ENCODE data around the gene ZNF189. TPM values are rescaled to one million over a fixed set of nuclear protein-coding genes. Genes with fewer than 3 reads are reported as not detected.
A peak's percentile ranks its signal among the peaks of the same experiment; 100 is the strongest.

Gene ZNF189
- total RNA-seq, 1 donor from 2014 or later: 20.7 TPM

GRCh38 chr9:101437806-101438232 is 39.2 kb downstream of the ZNF189 start:
- H3K4me1 ChIP-seq: no peaks in the 10 kb centered on the region
- intact Hi-C loops (cut with DNase I): no loop called here
- no peaks in the 10 kb centered on the region for H3K36me3 ChIP-seq
- no peaks in the 10 kb centered on the region for H3K9me3 ChIP-seq
- TF ChIP-seq CTCF (IDR thresholded peaks at IDR 0.05): no peak
- DNase-seq: no peak
- H3K27me3 ChIP-seq (ENCODE audit: low read depth): no peaks in the 10 kb centered on the region
- no peak overlapping the region for H3K27ac ChIP-seq
- no peak overlapping the region for H3K4me3 ChIP-seq
- peak; percentile 56 to 80 for ATAC-seq

- TF ChIP-seq CTCF (IDR thresholded peaks at IDR 0.05): no peak
- intact Hi-C loops (cut with DNase I): no loop called here
- ATAC-seq (no peak), DNase-seq (no peak)
- no peaks in the 10 kb centered on the region for H3K27me3 ChIP-seq (ENCODE audit: low read depth)
- H3K9me3 ChIP-seq: no peaks in the 10 kb centered on the region
- H3K4me1 ChIP-seq: no peaks in the 10 kb centered on the region
- H3K4me3 ChIP-seq: no peak overlapping the region
- H3K36me3 ChIP-seq: no peaks in the 10 kb centered on the region
- no peak overlapping the region for H3K27ac ChIP-seq
These were observed 39.9 kb downstream of the ZNF189 start for GRCh38 chr9:101438523-101438922.

- no peak for TF ChIP-seq CTCF (IDR thresholded peaks at IDR 0.05)
- DNase-seq (no peak), ATAC-seq (no peak)
- intact Hi-C loops (cut with DNase I): no loop called here
- Histone ChIP-seq H3K4me3 (no peak overlapping the region), H3K27me3 (ENCODE audit: low read depth) (no peaks in the 10 kb centered on the region), H3K9me3 (no peaks in the 10 kb centered on the region), H3K4me1 (no peaks in the 10 kb centered on the region), H3K27ac (no peak overlapping the region), H3K36me3 (no peaks in the 10 kb centered on the region)
These were observed 42.1 kb downstream of the ZNF189 start for GRCh38 chr9:101440714-101441230.

GRCh38 chr9:101442318-101442717 is 43.7 kb downstream of the ZNF189 start:
- Histone ChIP-seq H3K4me3 (no peak overlapping the region), H3K27ac (no peak overlapping the region), H3K27me3 (ENCODE audit: low read depth) (no peaks in the 10 kb centered on the region), H3K4me1 (no peaks in the 10 kb centered on the region), H3K36me3 (no peaks in the 10 kb centered on the region), H3K9me3 (no peaks in the 10 kb centered on the region)
- ATAC-seq (no peak), DNase-seq (no peak)
- intact Hi-C loops (cut with DNase I): no loop called here
- TF ChIP-seq CTCF (IDR thresholded peaks at IDR 0.05): no peak

GRCh38 chr9:101442736-101443135 is 44.1 kb downstream of the ZNF189 start:
- H3K4me3 ChIP-seq: no peak overlapping the region

More at GRCh38 chr9:101442736-101443135, 44.1 kb downstream of the ZNF189 start:
- no peak overlapping the region for H3K27ac ChIP-seq
- no peak for DNase-seq
- no peaks in the 10 kb centered on the region for H3K4me1 ChIP-seq
- no peaks in the 10 kb centered on the region for H3K27me3 ChIP-seq (ENCODE audit: low read depth)
- H3K9me3 ChIP-seq: no peaks in the 10 kb centered on the region
- H3K36me3 ChIP-seq: no peaks in the 10 kb centered on the region
- no peak for TF ChIP-seq CTCF (IDR thresholded peaks at IDR 0.05)
- intact Hi-C loops (cut with DNase I): no loop called here
- no peak for ATAC-seq

Measured in lower lobe of right lung (tissue), 2 donors.